ENCODE measurements around the gene RNF17. TPM values are rescaled to one million over a fixed set of nuclear protein-coding genes. Genes with fewer than 3 reads are reported as not detected.

RNF17 gene
- total RNA-seq, 1 experiment from 2014 or later, result not detected

GRCh38 chr13:24882665-24883064 is 118.7 kb downstream of the RNF17 start:
- Histone ChIP-seq H3K9ac (ENCODE audit: low read length) (no peak overlapping the region), H3K27me3 (ENCODE audit: insufficient read depth, low read length) (no peaks in the 10 kb centered on the region), H3K9me3 (ENCODE audit: control insufficient read depth in 1 of 2, insufficient read depth in 1 of 2, low read depth in 1 of 2, low read length in 2 of 2) (no peaks in the 10 kb centered on the region), H2AFZ (ENCODE audit: low read depth, low read length, poor library complexity, severe bottlenecking) (no peak overlapping the region), H3K9me2 (ENCODE audit: insufficient read depth) (no peaks in the 10 kb centered on the region), H3K4me3 (replicated peaks in 1 of 2; ENCODE audit: low read depth in 1 of 2, low read length in 2 of 2) (no peak overlapping the region), H3K4me1 (ENCODE audit: control insufficient read depth in 1 of 2, insufficient read depth in 2 of 2, low read length in 2 of 2) (no peaks in the 10 kb centered on the region), H3K36me3 (ENCODE audit: control insufficient read depth in 1 of 2, insufficient read depth in 2 of 2, low read length in 2 of 2) (peaks cover 0 to 6% of the 10 kb centered on the region in 2 experiments; a peak in 3 of 4 replicates), H3K4me2 (ENCODE audit: low read length) (no peak overlapping the region), H3K79me2 (ENCODE audit: insufficient read depth, low read length) (no peaks in the 10 kb centered on the region), H4K20me1 (ENCODE audit: insufficient read depth) (no peaks in the 10 kb centered on the region), H3K27ac (ENCODE audit: low read depth, low read length) (no peak overlapping the region)
- no peak for DNase-seq (ENCODE audit: low read depth, low spot score)
- RAD21 ChIA-PET (ENCODE audit: low non-redundant PET in 1 of 2, low total read pairs in 2 of 2, uncharacterized antibody in 2 of 2, unreplicated experiment in 2 of 2), result no interaction called here
- POLR2A ChIA-PET, result no interaction called here
- no peak for ATAC-seq
- CTCF ChIA-PET, result no interaction called here
- no TSS peak for BruUV-seq (replicated peaks)
- intact Hi-C loops (cut with micrococcal nuclease), result no loop called here
- TF ChIP-seq SIN3A (IDR thresholded peaks at IDR 0.05; ENCODE audit: low read depth) (no peak), EGR1 (IDR thresholded peaks at IDR 0.05; ENCODE audit: low read depth) (no peak), SRF (IDR thresholded peaks at IDR 0.05; ENCODE audit: low read depth) (no peak), MAX (IDR thresholded peaks at IDR 0.05) (no peak), EZH2 (IDR thresholded peaks at IDR 0.05) (no peak), YY1 (IDR thresholded peaks at IDR 0.05; ENCODE audit: extremely low read depth, insufficient replicate concordance, low read depth, low read length) (no peak)

- intact Hi-C loops (cut with micrococcal nuclease), result no loop called here
- BruUV-seq (replicated peaks), result no TSS peak
- ATAC-seq, result no peak
- ChIA-PET CTCF (no interaction called here), POLR2A (no interaction called here), RAD21 (ENCODE audit: low non-redundant PET in 1 of 2, low total read pairs in 2 of 2, uncharacterized antibody in 2 of 2, unreplicated experiment in 2 of 2) (no interaction called here)
- DNase-seq (ENCODE audit: low read depth, low spot score), result no peak
- H3K4me1 ChIP-seq (ENCODE audit: control insufficient read depth in 1 of 2, insufficient read depth in 2 of 2, low read length in 2 of 2), result no peaks in the 10 kb centered on the region
- no peaks in the 10 kb centered on the region for H3K9me2 ChIP-seq (ENCODE audit: insufficient read depth)
- no peak overlapping the region for H2AFZ ChIP-seq (ENCODE audit: low read depth, low read length, poor library complexity, severe bottlenecking)
- peaks cover 0 to 10% of the 10 kb centered on the region in 2 experiments; a peak in 3 of 4 replicates for H3K36me3 ChIP-seq (ENCODE audit: control insufficient read depth in 1 of 2, insufficient read depth in 2 of 2, low read length in 2 of 2)
- H3K4me3 ChIP-seq (replicated peaks in 1 of 2; ENCODE audit: low read depth in 1 of 2, low read length in 2 of 2), result no peak overlapping the region
- no peaks in the 10 kb centered on the region for H4K20me1 ChIP-seq (ENCODE audit: insufficient read depth)
- H3K79me2 ChIP-seq (ENCODE audit: insufficient read depth, low read length), result no peaks in the 10 kb centered on the region
- no peaks in the 10 kb centered on the region for H3K27me3 ChIP-seq (ENCODE audit: insufficient read depth, low read length)
- no peak overlapping the region for H3K27ac ChIP-seq (ENCODE audit: low read depth, low read length)
- no peak overlapping the region for H3K9ac ChIP-seq (ENCODE audit: low read length)
- H3K4me2 ChIP-seq (ENCODE audit: low read length), result no peak overlapping the region
- H3K9me3 ChIP-seq (ENCODE audit: control insufficient read depth in 1 of 2, insufficient read depth in 1 of 2, low read depth in 1 of 2, low read length in 2 of 2), result no peaks in the 10 kb centered on the region
- TF ChIP-seq CBX3 (IDR thresholded peaks at IDR 0.05; ENCODE audit: low read depth), result no peak
- no peak for TF ChIP-seq ZNF274 (IDR thresholded peaks at IDR 0.05; ENCODE audit: low read depth, low read length)
- TF ChIP-seq SRF (IDR thresholded peaks at IDR 0.05; ENCODE audit: low read depth), result no peak
- TF ChIP-seq SP1 (IDR thresholded peaks at IDR 0.05; ENCODE audit: low read depth), result no peak
- no peak for TF ChIP-seq YY1 (IDR thresholded peaks at IDR 0.05; ENCODE audit: extremely low read depth, insufficient replicate concordance, low read depth, low read length)
- no peak for TF ChIP-seq TCF7L2 (IDR thresholded peaks at IDR 0.05; ENCODE audit: borderline replicate concordance, extremely low read depth, insufficient read depth, insufficient read length)
- no peak for TF ChIP-seq POLR2AphosphoS5 (IDR thresholded peaks at IDR 0.05; ENCODE audit: low read depth, low read length)
- TF ChIP-seq EZH2 (IDR thresholded peaks at IDR 0.05), result no peak
- TF ChIP-seq MAX (IDR thresholded peaks at IDR 0.05), result no peak
- no peak for TF ChIP-seq ZBTB33 (IDR thresholded peaks at IDR 0.05; ENCODE audit: extremely low read depth, insufficient replicate concordance, low read length)
- TF ChIP-seq POLR2A (IDR thresholded peaks at IDR 0.05; ENCODE audit: borderline replicate concordance, extremely low read depth, insufficient read depth, insufficient read length), result no peak
- no peak for TF ChIP-seq ATF3 (IDR thresholded peaks at IDR 0.05)
- TF ChIP-seq EGR1 (IDR thresholded peaks at IDR 0.05; ENCODE audit: low read depth), result no peak
Measured at GRCh38 chr13:24887759-24888158, 123.8 kb downstream of the RNF17 start.
